Limb (tissue), 2 donors: ENCODE measurements around the gene BRD3OS.
A peak's percentile ranks its signal among the peaks of the same experiment; 100 is the strongest.

Experiments used
- DNase-seq, 2 donors: peaks; one replicate each; pipeline ENCODE4 v3.0.0-alpha.2; 2016; ENCODE audit errors: extremely low spot score in 2 of 2

The BRD3OS gene

DNA sequence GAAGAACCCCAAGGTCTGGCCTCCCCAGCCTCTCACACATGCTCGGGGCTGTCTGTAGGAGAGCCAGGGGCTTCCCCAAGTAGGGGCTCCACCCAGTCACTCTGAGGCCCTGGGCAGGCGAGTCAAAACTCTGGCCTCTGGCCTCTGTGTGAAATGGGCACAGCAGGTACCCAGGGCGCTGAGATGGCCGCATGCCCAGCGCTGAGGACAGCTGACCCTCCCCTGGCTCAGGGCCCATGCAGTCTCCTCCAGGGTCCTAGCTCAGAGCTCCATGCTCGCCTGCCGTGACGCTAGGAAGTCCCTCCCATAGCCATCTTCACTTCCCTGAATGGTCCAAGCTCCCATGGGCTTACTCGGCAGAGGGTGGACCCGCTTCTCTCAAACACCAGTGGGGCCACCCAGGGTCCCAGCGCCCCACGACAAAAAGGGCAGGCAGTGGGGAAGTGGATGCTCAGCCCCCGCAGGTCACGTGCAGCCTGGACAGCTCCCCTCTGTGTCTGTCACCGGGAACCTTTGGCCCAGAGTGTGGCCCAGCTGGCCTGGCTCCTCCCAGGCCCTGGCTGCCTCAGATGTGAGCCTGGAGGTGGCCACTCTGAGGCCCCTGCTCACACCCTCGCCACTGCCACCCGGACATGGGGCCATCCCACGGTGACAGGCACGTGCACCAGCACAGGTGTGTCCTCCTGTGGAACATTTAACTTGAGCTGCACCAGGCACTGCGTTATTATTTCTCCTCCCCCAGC lies 21.0 kb upstream of the BRD3OS start:
- no peak for DNase-seq

DNA sequence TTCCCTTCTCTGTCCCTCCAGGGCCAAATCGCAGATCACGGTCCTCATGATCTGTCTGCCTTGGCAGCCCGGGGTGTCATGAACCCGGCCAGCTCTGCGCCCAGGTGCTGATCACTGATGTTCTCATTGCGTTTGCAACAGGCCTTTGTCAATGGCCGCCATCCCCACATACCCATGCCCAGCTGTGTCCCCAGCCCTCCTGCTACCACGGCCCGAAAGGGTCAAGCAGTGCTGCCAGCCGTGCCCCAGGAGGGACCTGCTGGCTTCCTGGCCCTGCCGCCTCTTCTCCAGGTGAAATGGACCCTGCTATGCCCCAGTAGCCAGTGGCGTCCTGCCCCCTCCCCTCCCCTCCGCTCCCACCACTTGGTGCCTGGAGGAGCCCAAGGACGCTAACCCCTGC lies 20.4 kb upstream of the BRD3OS start:
- no peak for DNase-seq

DNA sequence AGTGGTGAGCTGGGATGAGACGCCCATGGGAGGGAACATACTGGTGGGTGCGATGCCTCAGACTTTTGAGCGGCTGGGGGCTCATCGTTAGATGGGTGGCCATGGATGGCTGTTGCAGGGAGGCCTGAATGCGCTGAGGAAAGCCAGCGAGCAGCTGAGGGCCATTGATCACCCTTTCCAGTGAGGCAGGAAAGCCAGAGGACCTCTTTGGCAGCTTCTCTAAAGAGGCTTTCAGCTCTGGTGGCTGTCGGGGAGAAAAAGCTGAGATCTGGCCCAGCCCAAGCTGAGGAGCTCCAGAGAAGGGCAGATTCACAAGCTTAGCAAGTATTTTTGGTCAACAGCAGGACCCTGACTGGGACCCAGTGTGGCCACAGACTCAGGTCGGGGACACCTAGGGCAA lies 19.9 kb upstream of the BRD3OS start:
- no peak for DNase-seq

DNA sequence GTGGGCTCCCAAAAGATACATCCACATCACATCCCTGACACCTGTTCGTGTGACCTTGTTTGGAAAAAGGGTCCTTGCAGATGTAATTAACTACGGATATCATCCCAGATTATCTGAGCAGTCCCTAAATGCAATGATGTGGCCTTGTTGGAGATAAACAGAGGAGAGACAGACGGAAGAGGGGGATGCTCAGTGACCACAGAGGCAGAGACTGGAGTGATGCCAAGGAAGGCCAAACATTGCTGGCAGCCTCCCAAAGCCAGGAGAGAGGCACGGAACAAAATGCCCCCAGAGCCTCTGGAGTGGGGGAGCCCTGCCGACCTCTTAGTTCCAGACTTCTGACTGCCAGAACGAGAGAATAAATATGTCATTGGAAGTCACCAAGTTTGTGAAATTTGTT lies 18.1 kb upstream of the BRD3OS start:
- DNase-seq, result no peak

DNA sequence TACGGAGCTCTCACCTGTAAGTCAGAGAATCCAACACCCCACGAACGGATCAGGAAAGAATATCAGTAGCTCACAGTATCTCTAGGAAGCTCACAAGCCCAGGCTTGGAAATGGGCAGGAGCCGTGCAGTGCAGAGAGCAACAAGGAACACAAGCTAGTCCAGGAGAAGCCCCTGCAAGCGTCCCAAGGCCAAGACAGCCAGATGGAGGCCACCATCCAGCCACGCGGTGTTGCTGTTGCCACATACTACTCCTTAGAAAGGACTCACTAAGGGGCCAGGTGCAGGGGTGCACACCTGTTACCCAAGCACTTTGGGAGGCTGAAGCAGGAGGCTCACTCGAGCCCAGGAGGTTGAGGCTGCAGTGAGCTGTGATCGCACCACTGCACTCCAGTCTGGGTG lies 17.7 kb upstream of the BRD3OS start:
- no peak for DNase-seq

DNA sequence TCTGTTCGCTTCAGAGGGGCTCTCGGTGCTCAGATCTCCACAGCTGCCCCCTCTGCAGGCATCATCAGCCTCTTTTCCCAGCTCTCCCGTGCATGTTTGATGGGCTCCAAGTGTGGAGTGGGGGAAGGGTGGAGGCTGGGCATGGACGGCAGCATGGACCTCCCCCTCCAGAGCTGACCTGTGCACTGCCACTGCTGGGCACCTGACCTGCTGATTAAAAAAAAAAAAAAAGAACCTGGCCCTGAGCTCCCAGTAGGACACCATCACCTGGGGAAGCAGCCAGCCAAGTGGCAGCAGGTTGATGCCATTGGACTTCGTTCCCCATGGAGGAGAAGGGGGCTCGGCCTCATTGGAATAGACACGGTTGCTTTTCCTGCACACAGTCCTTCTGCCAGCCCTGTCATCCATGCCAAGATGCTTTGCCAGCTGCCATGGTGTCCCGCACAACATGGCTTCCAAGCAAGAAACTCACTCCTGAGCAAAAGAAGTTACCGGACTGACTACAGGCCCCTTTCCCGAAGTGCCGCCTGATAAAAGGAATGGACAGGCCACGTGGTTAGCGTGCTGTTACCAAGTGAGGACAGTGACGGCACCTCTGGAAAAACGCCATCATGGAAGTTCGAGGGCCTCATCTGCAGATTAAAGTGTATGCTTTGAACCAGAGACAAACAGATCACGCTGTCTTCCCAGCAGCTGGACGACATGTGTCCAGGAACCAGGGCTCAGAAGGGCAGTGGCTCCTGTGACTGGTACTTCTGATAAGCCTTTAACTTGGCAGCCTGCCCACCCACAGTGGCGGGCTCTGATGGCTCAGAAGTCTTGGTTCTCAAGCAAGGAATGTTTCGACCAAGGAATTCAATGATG lies 14.7 kb upstream of the BRD3OS start:
- peak in 1 of 2 donors; percentile 24 for DNase-seq

DNA sequence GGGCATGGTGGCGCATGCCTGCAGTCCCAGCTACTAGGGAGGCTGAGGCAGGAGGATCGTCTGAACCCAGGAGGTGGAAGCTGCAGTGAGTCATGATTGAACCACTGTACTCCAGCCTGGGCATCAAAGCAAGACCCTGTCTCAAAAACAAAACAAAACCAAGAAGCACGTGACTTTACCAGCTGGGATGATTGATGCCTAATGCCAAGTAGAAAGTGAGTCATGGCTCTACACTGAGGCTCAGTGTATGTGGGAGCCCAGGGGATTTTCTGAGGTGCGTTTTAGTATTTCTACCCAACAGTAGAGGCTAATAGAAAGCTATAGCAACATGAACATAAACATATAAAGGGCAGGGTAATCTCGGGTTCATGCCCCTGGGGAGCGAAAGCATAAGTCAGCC lies 13.9 kb upstream of the BRD3OS start:
- no peak for DNase-seq

DNA sequence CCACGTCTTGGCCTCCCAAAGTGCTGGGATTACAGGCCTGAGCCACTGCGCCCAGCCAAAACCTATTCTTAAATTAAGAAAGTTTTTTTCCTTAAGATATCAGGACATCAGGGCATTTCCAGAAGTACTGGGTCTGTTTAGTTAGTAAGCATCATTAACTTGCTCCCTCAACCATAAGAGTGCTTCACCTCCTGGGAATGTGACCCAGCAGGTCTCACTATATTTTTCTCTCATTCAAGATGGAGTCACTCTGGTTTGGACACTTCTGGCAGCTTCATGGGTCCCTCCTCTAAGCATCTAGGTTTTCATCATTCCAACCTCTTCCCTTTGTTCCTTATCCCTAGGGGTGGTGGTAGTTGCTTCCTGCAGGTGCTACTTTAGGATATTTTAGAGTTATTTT lies 10.3 kb upstream of the BRD3OS start:
- DNase-seq, result no peak

DNA sequence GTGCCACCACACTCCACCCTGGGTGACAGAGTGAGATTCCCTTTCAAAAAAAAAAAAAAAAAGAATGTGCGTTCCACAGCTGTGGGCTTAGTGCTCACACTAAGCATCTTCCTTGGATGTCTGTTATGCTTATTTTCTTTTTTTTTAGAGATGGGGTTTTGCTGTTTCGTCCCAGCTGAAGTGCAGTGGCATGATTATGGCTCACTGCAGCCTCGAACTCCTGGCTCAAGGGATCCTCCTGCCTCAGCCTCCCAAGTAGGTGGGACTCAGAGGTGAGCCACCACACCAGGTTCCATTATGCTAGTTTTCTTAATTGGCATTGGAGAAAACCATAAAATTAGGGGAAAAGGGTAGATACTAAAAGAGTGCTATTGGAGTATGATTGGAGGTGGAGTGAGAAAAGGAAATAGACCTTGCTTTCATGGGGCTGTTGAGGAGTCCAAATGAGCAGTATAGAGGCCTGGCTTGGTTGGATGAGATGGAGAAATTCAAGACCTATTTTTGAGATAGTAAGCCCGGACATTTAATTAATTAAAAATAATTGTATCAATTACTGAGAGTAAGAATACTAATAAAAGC lies 978 bp upstream of the BRD3OS start:
- DNase-seq, result peak in 1 of 2 donors; percentile 22

DNA sequence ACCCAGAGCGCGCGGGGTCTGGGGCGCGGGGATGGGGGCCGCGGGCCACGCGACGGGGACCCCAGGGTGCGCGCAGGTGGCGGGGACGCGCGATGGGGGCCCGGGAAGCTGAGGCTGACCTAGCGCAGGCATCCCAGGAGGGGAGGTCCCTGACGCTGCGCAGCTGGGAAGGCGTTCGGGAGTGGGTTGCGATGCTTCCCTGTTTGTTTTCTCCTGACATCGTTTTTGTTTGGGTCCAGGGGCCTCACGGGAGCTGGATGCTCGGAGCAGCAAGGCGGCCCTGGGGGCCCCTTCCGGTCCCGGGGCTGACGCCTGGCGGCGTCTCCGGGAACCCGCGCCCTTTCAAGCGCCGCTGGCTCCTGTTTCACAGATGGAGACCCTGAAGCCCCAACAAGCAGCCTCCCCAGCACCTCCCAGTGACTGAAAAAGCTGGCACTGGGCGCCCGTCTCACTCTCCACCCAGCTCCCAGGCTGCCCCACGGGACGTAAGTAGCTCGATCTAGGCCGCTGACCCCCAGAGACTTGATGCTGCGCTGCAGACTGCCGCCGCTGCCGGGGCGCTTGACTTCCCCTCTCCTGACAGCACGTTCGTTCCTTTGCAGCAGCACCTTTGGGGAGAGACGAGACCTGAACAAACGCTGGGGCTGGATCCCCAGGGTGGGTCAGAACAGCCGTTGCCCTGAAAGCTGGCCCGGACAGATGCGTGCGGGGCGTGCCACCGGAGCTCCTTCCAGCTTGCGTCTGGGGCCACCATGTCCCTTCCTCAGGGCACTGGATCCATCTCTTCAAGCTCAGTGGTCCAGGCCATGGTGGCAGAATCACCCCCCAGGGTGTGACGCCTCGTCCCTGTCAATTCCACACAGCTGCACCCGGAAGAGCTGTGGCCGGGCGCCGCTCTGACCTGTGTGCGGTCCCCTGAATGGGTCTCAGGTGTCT lies 593 bp downstream of the BRD3OS start:
- peak in 1 of 2 donors; percentile 75 for DNase-seq

DNA sequence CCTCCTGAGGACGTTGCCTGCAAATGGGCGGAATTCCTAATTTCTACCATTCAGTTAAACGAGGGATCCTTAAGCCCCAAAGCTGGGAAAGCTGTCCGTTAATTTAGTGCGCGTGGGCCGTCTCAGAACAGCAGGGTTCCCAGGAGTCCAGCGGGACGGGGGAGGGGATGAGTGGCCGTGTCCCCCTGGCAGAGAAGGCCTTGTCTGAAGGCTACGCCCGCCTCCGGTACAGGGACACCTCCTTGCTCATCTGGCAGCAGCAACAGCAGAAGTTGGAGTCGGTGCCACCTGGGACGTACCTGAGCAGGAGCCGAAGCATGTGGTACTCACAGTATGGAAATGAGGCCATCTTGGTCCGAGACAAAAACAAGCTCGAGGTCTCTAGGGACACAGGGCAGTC lies 1.3 kb downstream of the BRD3OS start:
- peak in 1 of 2 donors; percentile 43 for DNase-seq

DNA sequence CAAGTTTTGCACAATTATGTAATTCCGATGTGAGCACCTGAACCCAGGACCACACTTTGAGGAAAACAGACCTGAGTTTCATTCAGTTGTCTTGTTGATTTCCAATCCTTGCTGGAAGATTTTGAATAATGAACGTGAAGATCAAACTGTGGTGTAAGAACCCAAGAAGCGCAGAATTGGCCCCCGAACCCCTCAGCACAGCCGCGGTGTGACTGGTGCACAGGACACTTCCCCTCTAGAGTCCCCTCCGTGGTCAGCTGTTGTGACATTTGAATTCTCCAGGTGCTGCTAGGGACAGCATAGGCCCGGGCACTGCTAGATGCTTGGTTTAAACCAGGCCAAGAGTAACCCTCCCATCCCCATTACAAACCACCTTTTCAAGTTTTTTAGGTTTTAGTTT lies 1.7 kb downstream of the BRD3OS start:
- no peak for DNase-seq

DNA sequence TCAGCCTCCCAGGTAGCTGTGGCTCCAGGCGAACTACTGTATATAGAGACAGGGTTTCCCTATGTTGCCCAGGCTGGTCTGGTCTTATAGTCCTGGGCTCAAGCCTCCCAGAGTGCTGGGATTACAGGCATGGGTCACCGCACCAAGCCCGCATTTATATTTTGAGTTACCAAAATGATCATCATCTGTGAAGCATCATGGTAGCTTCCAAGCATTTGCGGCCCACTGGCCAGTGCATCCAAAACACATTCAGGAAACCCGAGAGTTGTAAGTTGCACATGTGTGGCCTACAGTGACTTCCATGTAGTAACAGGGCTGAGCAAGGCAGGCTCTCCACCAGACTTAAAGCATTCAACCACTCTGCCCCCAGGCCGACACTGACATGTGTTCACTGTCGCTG lies 2.3 kb downstream of the BRD3OS start:
- peak in 1 of 2 donors; percentile 22 for DNase-seq

DNA sequence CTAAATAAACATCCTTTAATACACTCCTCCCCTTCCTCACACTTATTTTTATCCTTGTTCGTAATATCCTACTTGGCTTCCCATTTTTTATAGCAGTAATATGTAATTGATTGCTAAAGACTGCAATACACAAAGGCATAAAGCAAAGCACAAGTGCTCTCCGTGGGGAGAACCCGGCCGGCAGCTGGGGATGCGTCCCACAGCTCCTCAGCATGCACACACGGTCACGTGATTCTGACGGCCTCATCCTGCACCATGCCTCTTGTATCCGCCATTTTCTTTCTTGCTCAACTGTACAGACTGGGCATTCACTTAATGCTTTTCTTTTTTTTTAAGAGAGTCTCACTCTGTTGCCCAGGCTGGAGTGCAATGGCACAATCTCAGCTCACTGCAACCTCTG lies 2.8 kb downstream of the BRD3OS start:
- no peak for DNase-seq

DNA sequence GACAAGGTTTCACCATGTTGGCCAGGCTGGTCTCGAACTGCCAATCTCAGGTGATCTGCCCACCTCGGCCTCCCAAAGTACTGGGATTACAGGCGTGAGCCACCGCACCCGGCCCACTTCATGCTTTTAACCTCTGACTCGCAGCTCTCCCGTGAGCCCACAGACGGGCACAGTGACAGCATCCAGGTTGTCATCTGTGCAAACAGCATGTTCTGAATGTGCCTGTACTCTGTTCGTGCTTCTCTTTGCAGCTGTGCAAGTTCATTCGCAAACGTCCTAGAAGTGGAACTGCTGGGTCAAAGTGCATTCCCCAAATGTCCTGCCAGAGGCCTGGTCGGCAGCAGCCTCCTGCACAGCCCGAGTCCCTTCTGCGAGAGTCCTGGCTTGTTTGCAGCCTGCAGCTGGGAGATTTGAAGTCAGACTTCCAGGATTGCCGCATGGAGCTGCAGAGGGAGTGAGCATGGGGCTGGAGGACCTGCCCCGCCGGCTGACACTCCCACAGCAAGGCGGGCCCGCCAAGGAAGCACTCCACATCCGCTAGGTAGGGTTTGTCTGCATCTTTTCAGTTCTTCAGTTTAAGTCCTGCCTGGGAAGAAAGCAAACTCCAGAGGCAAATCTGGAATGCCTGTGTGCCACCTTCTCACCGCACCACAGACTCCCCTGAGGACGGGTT lies 3.4 kb downstream of the BRD3OS start:
- peak in 1 of 2 donors; percentile 31 for DNase-seq

DNA sequence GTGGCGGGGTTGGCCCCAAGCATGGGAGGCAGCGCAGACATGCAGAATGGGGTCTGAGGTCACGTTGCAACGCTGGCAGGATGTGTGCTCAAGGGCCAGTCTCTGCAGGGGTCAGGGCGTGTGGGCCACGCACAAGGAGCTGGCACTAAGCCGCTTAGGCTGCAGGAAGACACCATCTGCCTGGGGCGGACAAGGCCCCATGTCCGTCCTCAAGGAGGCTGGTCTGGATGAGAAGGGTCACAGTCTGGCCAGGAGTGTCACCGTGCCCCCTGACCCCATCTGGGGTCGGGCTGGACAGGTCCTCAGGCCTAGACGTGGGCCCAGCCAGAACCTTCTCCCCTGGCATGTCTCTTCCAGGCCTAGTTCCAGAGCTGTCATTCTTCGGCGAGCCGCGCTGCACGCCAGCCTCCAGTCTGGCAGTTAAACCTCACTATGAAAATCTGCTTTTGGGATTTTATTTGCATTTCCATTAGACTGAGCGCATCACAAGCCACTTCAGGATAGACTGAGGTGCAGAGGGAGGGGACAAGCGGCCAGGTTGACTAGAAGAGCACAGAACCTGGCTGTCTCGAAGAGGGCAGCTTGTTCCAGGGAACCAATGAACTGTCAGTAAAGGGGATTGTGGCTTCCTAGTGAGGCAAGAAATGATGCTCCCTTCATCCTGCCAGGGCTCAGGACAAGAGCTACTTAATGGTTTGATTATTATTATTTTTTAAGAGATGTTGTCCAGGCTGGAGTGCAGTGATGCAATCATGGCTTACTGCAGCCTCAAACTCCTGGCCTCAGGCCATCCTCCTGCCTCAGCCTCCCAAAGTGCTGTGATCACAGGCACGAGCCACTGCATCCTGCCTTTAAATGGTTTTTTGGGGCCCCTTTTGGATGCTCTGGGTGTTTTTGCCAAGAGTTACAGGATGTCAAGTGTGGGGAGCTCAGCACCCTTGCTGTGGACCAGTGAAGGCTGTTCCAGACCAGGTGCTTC lies 4.3 kb downstream of the BRD3OS start:
- DNase-seq, result peak in 1 of 2 donors; percentile 16

DNA sequence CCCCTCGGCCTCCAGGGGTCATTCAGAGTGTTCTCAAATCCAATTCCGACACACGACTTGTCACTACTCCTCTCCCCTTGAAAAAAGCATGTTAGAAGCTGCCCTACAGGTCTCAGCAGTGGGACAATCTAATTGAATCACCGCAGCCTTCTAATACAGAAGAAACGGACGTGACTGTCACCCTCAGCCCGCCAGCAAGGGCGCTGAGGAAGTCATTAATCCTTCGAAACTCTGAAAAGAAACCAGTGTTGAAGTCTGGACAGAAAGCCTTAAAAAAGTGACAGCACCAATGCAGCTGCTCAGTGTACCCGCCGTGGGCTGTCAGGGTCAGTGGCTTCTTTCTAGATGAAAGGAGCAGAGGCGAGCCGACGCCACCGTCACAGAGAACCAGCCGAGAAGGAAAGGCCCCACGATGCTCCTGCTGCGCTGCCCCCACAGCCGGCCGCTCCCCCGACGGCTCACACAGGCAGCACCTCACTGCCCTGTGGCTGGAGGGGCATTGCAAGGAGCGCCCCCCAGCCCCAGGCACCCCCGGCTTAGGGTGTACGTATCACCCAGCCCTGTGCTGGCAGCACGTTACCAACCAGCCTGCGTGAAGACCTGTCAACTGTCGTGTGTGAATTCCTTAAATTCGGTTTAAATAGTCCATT lies 5.7 kb downstream of the BRD3OS start:
- peak in 1 of 2 donors; percentile 20 for DNase-seq

DNA sequence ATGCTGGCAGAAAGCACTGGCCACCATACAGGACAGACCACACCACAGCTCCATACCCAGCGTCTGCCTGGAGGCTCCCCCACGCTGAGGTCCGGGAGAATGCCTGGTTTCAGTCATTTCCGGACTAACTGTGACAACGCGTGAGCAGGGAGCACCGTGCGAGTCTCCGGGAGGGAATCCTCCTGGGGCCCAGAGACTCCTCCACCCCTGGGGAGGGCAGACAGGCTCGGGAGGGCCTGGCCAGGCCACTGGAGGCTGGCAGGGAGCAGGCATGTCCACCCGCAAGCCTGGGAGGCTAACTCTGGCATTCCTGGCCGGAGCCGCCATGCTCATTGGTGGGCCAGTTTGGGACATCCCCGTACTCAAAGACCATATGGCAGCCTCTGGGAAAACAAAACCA lies 6.5 kb downstream of the BRD3OS start:
- peak in 1 of 2 donors; percentile 22 for DNase-seq
